PFSK-1 (cell line): ENCODE results near the gene SP2.

Experiments used
- POLR2AphosphoS5 ChIP-seq: IDR thresholded peaks from 2 replicates; pipeline ENCODE4 v1.6.1; 2012; ENCODE audit warnings: low read depth, mild to moderate bottlenecking, control low read depth, low read length, moderate library complexity
- SIN3A ChIP-seq: IDR thresholded peaks from 2 replicates; pipeline ENCODE4 v1.6.1; 2012; ENCODE audit warnings: mild to moderate bottlenecking, low read length, moderate library complexity, borderline replicate concordance; ENCODE audit not compliant: insufficient read depth
- TAF1 ChIP-seq: IDR thresholded peaks from 2 replicates; pipeline ENCODE4 v1.6.1; 2012; ENCODE audit warnings: low read length, control low read depth, borderline replicate concordance; ENCODE audit not compliant: insufficient read depth

- no peak for TF ChIP-seq TAF1
- TF ChIP-seq POLR2AphosphoS5, result no peak
- TF ChIP-seq SIN3A, result no peak
Observed at GRCh38 chr17:47968836-47969235, 72.8 kb downstream of the SP2 start.
